Ascending aorta (tissue), 2 donors: Measurements from ENCODE around the gene APRT. TPM values are rescaled to one million over a fixed set of nuclear protein-coding genes. Genes with fewer than 3 reads are reported as not detected.
"Not testable (repeated sequence)": the region's sequence is repeated elsewhere in the genome, so short reads cannot be mapped to it uniquely, and the experiment has no call there.

ENCODE experiments used
- DNase-seq, 2 donors: peaks; one replicate each; pipeline ENCODE4 v3.0.0-alpha.2; 2019; ENCODE audit warnings: low spot score in 2 of 2
- H3K27ac ChIP-seq, 2 donors: fragments of 200-600 bp; sonication (generic); one replicate each; pipeline ENCODE4 v1.5.1; 2016 to 2017; ENCODE audit warnings: mild to moderate bottlenecking in 1 of 2
- H3K27me3 ChIP-seq: fragments of 200-600 bp; sonication (generic); one replicate; pipeline ENCODE4 v1.5.1; 2017
- H3K36me3 ChIP-seq, 2 donors: fragments of 200-600 bp; sonication (generic); one replicate each; pipeline ENCODE4 v1.5.1; 2016
- H3K4me1 ChIP-seq, 2 donors: fragments of 200-600 bp; sonication (generic); one replicate each; pipeline ENCODE4 v1.5.1; 2016 to 2017; ENCODE audit warnings: mild to moderate bottlenecking in 1 of 2
- H3K4me3 ChIP-seq, 2 donors: fragments of 200-600 bp; sonication (generic); one replicate each; pipeline ENCODE4 v1.5.1; 2016 to 2017; ENCODE audit warnings: mild to moderate bottlenecking in 1 of 2
- H3K9me3 ChIP-seq, 2 donors: fragments of 200-600 bp; sonication (generic); one replicate each; pipeline ENCODE4 v1.5.1; 2016
- CTCF ChIP-seq, 3 experiments: fragments of 200-600 bp in 2 of 3; fragments of 450-650 bp in 1 of 3; sonication (generic) in 2 of 3; IDR thresholded peaks; one replicate each; pipeline ENCODE4 v1.5.1; 2016 to 2019; ENCODE audit warnings: antibody characterized with exemption in 3 of 3, mild to moderate bottlenecking in 1 of 3, moderate library complexity in 1 of 3
- intact Hi-C: fragments of 100-400 bp; cut with DNase I; formaldehyde crosslinking; loops from one replicate; pipeline ENCODE4 v1.15.1; 2023
- total RNA-seq: library from RNA; depleted of rRNA; stranded (reverse); fragments of >200 nt; gene quantifications from one replicate; pipeline ENCODE4 v1.1.0, GENCODE V29; 2016

The APRT gene
- total RNA-seq, 1 donor from 2014 or later: 305 TPM

- intact Hi-C loops: no loop called here
- Histone ChIP-seq H3K36me3 (peaks cover 22 to 63% of the 10 kb centered on the region in 2 donors), H3K4me1 (no peaks in the 10 kb centered on the region), H3K4me3 (no peak overlapping the region), H3K9me3 (no peaks in the 10 kb centered on the region), H3K27me3 (no peaks in the 10 kb centered on the region), H3K27ac (no peak overlapping the region)
- TF ChIP-seq CTCF (IDR thresholded peaks at IDR 0.05): no peak
- no peak for DNase-seq
Measured at GRCh38 chr16:88826070-88826840, 14.5 kb upstream of the APRT start.

- Histone ChIP-seq H3K4me3 (no peak overlapping the region), H3K4me1 (no peaks in the 10 kb centered on the region), H3K27me3 (no peaks in the 10 kb centered on the region), H3K9me3 (no peaks in the 10 kb centered on the region), H3K36me3 (peaks cover 25 to 62% of the 10 kb centered on the region in 2 donors), H3K27ac (no peak overlapping the region)
- intact Hi-C loops: no loop called here
- no peak for DNase-seq
- no peak for TF ChIP-seq CTCF (IDR thresholded peaks at IDR 0.05)
Measured at GRCh38 chr16:88825146-88825545, 13.4 kb upstream of the APRT start.

- peaks cover 25 to 59% of the 10 kb centered on the region in 2 donors for H3K36me3 ChIP-seq
- intact Hi-C loops: no loop called here
- no peaks in the 10 kb centered on the region for H3K27me3 ChIP-seq
- DNase-seq: no peak
- no peak overlapping the region for H3K27ac ChIP-seq
- no peak for TF ChIP-seq CTCF (IDR thresholded peaks at IDR 0.05)
- no peaks in the 10 kb centered on the region for H3K9me3 ChIP-seq
- H3K4me3 ChIP-seq: no peak overlapping the region
- H3K4me1 ChIP-seq: no peaks in the 10 kb centered on the region
Measured at GRCh38 chr16:88824256-88825077, 12.7 kb upstream of the APRT start.

GRCh38 chr16:88823646-88824045, 11.9 kb upstream of the APRT start:
- H3K27me3 ChIP-seq, DNase-seq, H3K4me3 ChIP-seq, H3K27ac ChIP-seq, H3K4me1 ChIP-seq, intact Hi-C loops, H3K9me3 ChIP-seq: not testable (repeated sequence)
- H3K36me3 ChIP-seq: peaks cover 24 to 51% of the 10 kb centered on the region in 2 donors

GRCh38 chr16:88822281-88823040, 10.7 kb upstream of the APRT start:
- no peaks in the 10 kb centered on the region for H3K4me1 ChIP-seq
- H3K27me3 ChIP-seq: no peaks in the 10 kb centered on the region
- TF ChIP-seq CTCF (IDR thresholded peaks at IDR 0.05): no peak
- no peaks in the 10 kb centered on the region for H3K9me3 ChIP-seq
- DNase-seq: no peak
- H3K36me3 ChIP-seq: peaks cover 19 to 40% of the 10 kb centered on the region in 2 donors
- intact Hi-C loops: no loop called here
- H3K4me3 ChIP-seq: no peak overlapping the region
- no peak overlapping the region for H3K27ac ChIP-seq
